ENCODE results near the gene GID4. TPM values are rescaled to one million over a fixed set of nuclear protein-coding genes. Genes with fewer than 3 reads are reported as not detected.

GID4 gene
- total and polyA plus RNA-seq, 9 of the 15 experiments (the other 6 are each of a cell fraction or from before 2014, with no cell fraction given), result 1.2 to 6.4 (median 3.7) TPM

GRCh38 chr17:18035704-18036103, 3.5 kb upstream of the GID4 start:
- Histone ChIP-seq H3K79me2 (ENCODE audit: control insufficient read depth, insufficient read depth, low read length) (peaks cover 49% of the 10 kb centered on the region), H2AFZ (ENCODE audit: low read depth, low read length) (no peak overlapping the region), H3K9ac (ENCODE audit: insufficient read depth in 1 of 2, low read depth in 2 of 2, low read length in 2 of 2) (no peak overlapping the region), H3K27me3 (ENCODE audit: control insufficient read depth in 2 of 2, insufficient read depth in 2 of 2, low read length in 2 of 2) (no peaks in the 10 kb centered on the region), H3K27ac (ENCODE audit: extremely low read depth, low read depth, low read length) (peak overlapping the region; percentile 51), H3K4me2 (ENCODE audit: insufficient read depth, low read length) (peak overlapping the region; percentile 21; the same call in 1 of the 2 replicates), H4K20me1 (replicated peaks; ENCODE audit: control insufficient read depth, insufficient read depth, low read length) (no peaks in the 10 kb centered on the region; the same call in 1 of the 2 replicates), H3K36me3 (ENCODE audit: control insufficient read depth, insufficient read depth, low read length) (no peaks in the 10 kb centered on the region), H3K9me1 (ENCODE audit: control insufficient read depth, insufficient read depth, low read length) (no peaks in the 10 kb centered on the region), H3K4me1 (replicated peaks in 1 of 2; ENCODE audit: control insufficient read depth in 2 of 2, insufficient read depth in 2 of 2, low read length in 2 of 2) (peaks cover 22 to 23% of the 10 kb centered on the region in 2 experiments; a peak in 4 of 5 replicates), H3K4me3 (no peak overlapping the region), H3K9me3 (replicated peaks; ENCODE audit: control insufficient read depth, insufficient read depth, low read depth, low read length) (no peaks in the 10 kb centered on the region)
- ChIA-PET CTCF (ENCODE audit: low intra/inter-chr PET ratio) (no interaction called here), POLR2A (interaction anchor here (0.6 to 1.0 kb wide), 3 partner anchors 11 to 251 kb away, joined by 3 to 5 read pairs (median 3); partner anchors contain the start of gene DRG2)
- intact Hi-C loops (cut with micrococcal nuclease) (loop anchor here (5.0 kb wide), 1 partner anchor 353 kb away; the partner anchor contains the start of gene RAI1), in situ Hi-C loops (cut with MboI) (no loop called here)
- DNase-seq (ENCODE audit: extremely low read depth in 1 of 4, low spot score in 3 of 4) (peak in 3 of 4 experiments; percentile 53 to 60 (median 56)), FAIRE-seq (peak; percentile 57), ATAC-seq (no peak)
- WGBS (ENCODE audit: insufficient coverage, low coverage, missing lambda C conversion rate), result 9% methylated on average over 2 of the region's 2 CpGs
- BruUV-seq (replicated peaks), result no TSS peak
- TF ChIP-seq TRIM24 (IDR thresholded peaks at IDR 0.05) (peak; percentile 25 to 55; a peak in 2 of 4 replicates), SRF (CRISPR knock-in tag; IDR thresholded peaks at IDR 0.05) (no peak), LARP7 (IDR thresholded peaks at IDR 0.05) (no peak), FOXM1 (IDR thresholded peaks at IDR 0.05; ENCODE audit: low read depth) (peak; percentile 30; the same call in 1 of the 2 replicates), FOXM1 (CRISPR knock-in tag; IDR thresholded peaks at IDR 0.05; ENCODE audit: low read depth) (no peak), ZSCAN32 (CRISPR knock-in tag; IDR thresholded peaks at IDR 0.05) (no peak), IFI16 (CRISPR knock-in tag; IDR thresholded peaks at IDR 0.05) (no peak), JUNB (CRISPR knock-in tag; conservative IDR thresholded peaks at IDR 0.05) (no peak), HNRNPLL (IDR thresholded peaks at IDR 0.05; ENCODE audit: low read depth, low read length, poor library complexity, severe bottlenecking) (no peak), MTA1 (IDR thresholded peaks at IDR 0.05; ENCODE audit: borderline replicate concordance) (no peak), ID3 (CRISPR knock-in tag; IDR thresholded peaks at IDR 0.05) (no peak), ID3 (tag; IDR thresholded peaks at IDR 0.05) (no peak), RBM17 (IDR thresholded peaks at IDR 0.05; ENCODE audit: borderline replicate concordance, low read depth, low read length) (no peak), TCF3 (CRISPR knock-in tag; IDR thresholded peaks at IDR 0.05) (peak; percentile 82), HNRNPL (IDR thresholded peaks at IDR 0.05; ENCODE audit: low read depth, low read length) (no peak), NR2F6 (CRISPR knock-in tag; IDR thresholded peaks at IDR 0.05) (no peak), RERE (CRISPR knock-in tag; IDR thresholded peaks at IDR 0.05; ENCODE audit: borderline replicate concordance) (no peak)
